ENCODE results near the gene ACTG1. TPM values are rescaled to one million over a fixed set of nuclear protein-coding genes. Genes with fewer than 3 reads are reported as not detected.

ACTG1 gene
- total RNA-seq, 1 donor from 2014 or later, result 4,027 TPM

GRCh38 chr17:81516439-81516838 is 3.8 kb upstream of the ACTG1 start:
- ATAC-seq, result no peak

GRCh38 chr17:81515530-81516041 is 3.0 kb upstream of the ACTG1 start:
- no peak for ATAC-seq

GRCh38 chr17:81514739-81515529 is 2.3 kb upstream of the ACTG1 start:
- ATAC-seq, result peak; percentile 47

GRCh38 chr17:81514489-81514738 is 1.8 kb upstream of the ACTG1 start:
- no peak for ATAC-seq

- peak; percentile 2 for ATAC-seq
These were observed 1.3 kb upstream of the ACTG1 start for GRCh38 chr17:81513753-81514488.

GRCh38 chr17:81513372-81513752 is 763 bp upstream of the ACTG1 start:
- peak; percentile 1 for ATAC-seq

GRCh38 chr17:81511804-81512561 is 616 bp downstream of the ACTG1 start:
- no peak for ATAC-seq

- no peak for ATAC-seq
These were observed 1.1 kb downstream of the ACTG1 start for GRCh38 chr17:81511554-81511803.

- no peak for ATAC-seq
These were observed 1.6 kb downstream of the ACTG1 start for GRCh38 chr17:81510785-81511553.

- ATAC-seq, result no peak
These were observed 2.4 kb downstream of the ACTG1 start for GRCh38 chr17:81509972-81510784.

GRCh38 chr17:81509207-81509971 is 3.2 kb downstream of the ACTG1 start:
- no peak for ATAC-seq

- ATAC-seq, result peak; percentile 4
These were observed 3.9 kb downstream of the ACTG1 start for GRCh38 chr17:81508639-81509206.

GRCh38 chr17:81503619-81504018 is 9.0 kb downstream of the ACTG1 start:
- no peak for ATAC-seq

- peak; percentile 18 for ATAC-seq
These were observed 10.1 kb downstream of the ACTG1 start for GRCh38 chr17:81502471-81503017.

GRCh38 chr17:81500047-81500446 is 12.6 kb downstream of the ACTG1 start:
- peak; percentile 1 for ATAC-seq

- ATAC-seq, result peak; percentile 6
These were observed 13.0 kb downstream of the ACTG1 start for GRCh38 chr17:81499601-81499970.

- peak; percentile 10 for ATAC-seq
These were observed 13.5 kb downstream of the ACTG1 start for GRCh38 chr17:81498953-81499600.

GRCh38 chr17:81494626-81495377 is 17.8 kb downstream of the ACTG1 start:
- ATAC-seq, result peak; percentile 15

Measured in esophagus mucosa (tissue), 1 donor.